Pancreas (tissue), 10 donors: Measurements from ENCODE around the gene MAPKAP1. TPM values are rescaled to one million over a fixed set of nuclear protein-coding genes. Genes with fewer than 3 reads are reported as not detected.

Experiments used
- ATAC-seq, 4 donors: fragments of 200-7000 bp; cut with Tn5 transposase; one replicate each; pipeline versions ENCODE4 v1.8.0 to v1.9.1; 2020; ENCODE audit warnings: mild to moderate bottlenecking in 4 of 4, moderate library complexity in 4 of 4
- DNase-seq, 6 donors: peaks; one replicate each; pipeline ENCODE4 v3.0.0-alpha.2; 2020
- FAIRE-seq: peaks from 2 replicates; lab custom pipeline; 2012; peaks lifted over from hg19 to GRCh38; lab: Jason Lieb, UNC
- H3K27ac ChIP-seq, 4 donors: fragments of 200-600 bp; sonication (generic); 1 replicate in 3 of 4; 2 replicates in 1 of 4; pipeline versions ENCODE4 v1.5.0 to v1.8.0; 2020
- H3K27me3 ChIP-seq, 4 donors: fragments of 200-600 bp; one replicate each; pipeline ENCODE4 v1.8.0; 2021
- H3K36me3 ChIP-seq, 3 donors: fragments of 200-600 bp; sonication (generic) in 1 of 3; one replicate each; pipeline versions ENCODE4 v1.5.0 to v1.8.0; 2020 to 2021
- H3K4me1 ChIP-seq, 3 donors: fragments of 200-600 bp; one replicate each; pipeline ENCODE4 v1.8.0; 2021
- H3K4me3 ChIP-seq, 4 donors: fragments of 200-600 bp; sonication (generic) in 2 of 4; one replicate each; pipeline versions ENCODE4 v1.5.0 to v1.8.0; 2020 to 2021
- H3K9me3 ChIP-seq, 4 donors: fragments of 200-600 bp; one replicate each; pipeline ENCODE4 v1.8.0; 2021
- WGBS, 2 donors: extraction: QIAGEN DNeasy Blood & Tissue Kit; methylation state at CpG; one replicate each; pipeline ENCODE4 v1.1.7; 2013; 5-methylcytosine and 5-hydroxymethylcytosine counted together
- intact Hi-C, 3 donors: fragments of 100-400 bp; cut with DNase I; formaldehyde crosslinking; loops; one replicate each; pipeline versions ENCODE4 v1.11.1 to v1.14.2; 2022
- polyA plus RNA-seq, 2 donors: library from polyadenylated mRNA; stranded (reverse); fragments of 200-250 nt; gene quantifications; one replicate each; pipeline ENCODE4 v1.2.3, GENCODE V29; 2013
- total RNA-seq, 6 donors: library from RNA; stranded (reverse); fragmentation: NEBNext Ultra II Directional in 4 of 6; extraction: Animal tissue kit (Norgen Biotek cat#: 25700) in 4 of 6; gene quantifications; one replicate each; pipeline versions ENCODE4 v1.2.1 to v1.2.4, GENCODE V29; 2021 to 2023
- TF ChIP-seq, protein P1 (sequence below), 4 donors: fragments of 200-600 bp; sonication (generic) in 3 of 4; IDR thresholded peaks; one replicate each; pipeline versions ENCODE4 v1.5.0 to v1.8.0; 2021; ENCODE audit warnings: antibody characterized with exemption in 4 of 4
- donor health status: healthy with polysubstance abuse.
- donor health status: DM: no; HTN: no; CAD: no; lungs with moderate emphysema.
- donor health status: DM: no; HTN: no; CAD: no.
- donor health status: control.
- donor health status: control.
- donor health status: Bipolar disorder and iron deficiency.
- donor health status: DM: yes; HTN: yes; CAD: no.
- donor health status: DM: no; HTN: no; CAD: no.
- donor health status: DM: no; HTN: no; CAD: no.
- donor health status: DM: yes; HTN: yes; CAD: no.

Gene MAPKAP1
- total and polyA plus RNA-seq, 8 donors = 18.7 to 42.0 (median 30.4) TPM

DNA sequence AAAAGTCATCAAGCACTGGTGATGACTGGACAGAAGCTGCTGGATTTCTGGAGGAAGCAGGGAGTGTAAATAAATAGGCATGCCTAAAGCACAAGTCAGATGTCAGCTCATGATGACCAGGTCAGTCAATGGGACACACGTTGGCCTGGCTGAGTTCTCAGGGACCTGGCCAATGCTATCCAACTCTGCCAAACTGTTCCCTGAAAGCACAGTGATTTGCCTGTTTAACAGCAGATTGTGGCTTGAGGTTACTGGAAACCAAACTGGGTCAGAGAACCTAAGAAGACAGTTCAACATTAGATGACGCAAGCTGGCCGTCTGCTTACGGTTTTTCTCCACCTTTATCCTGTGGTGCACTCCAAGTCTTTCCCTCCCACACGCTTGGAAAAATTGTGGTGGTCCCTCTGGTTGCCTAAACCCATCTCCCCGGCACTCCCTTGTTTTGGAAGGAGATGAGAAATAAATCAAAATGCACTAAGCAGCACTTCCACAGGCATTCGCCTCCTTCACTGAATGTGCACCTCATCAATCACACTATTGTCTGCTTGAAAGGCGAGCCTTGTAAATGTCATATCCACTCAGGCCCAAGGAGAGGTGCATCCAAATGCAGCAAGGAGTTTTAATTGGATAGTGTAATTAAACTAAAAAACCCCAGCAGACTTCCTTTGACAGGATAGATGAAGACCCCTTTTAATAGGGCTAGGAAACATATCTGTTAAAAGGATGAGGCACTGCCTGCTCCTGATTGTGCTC lies 245.9 kb downstream of the MAPKAP1 start:
- TF ChIP-seq, protein P1, sequence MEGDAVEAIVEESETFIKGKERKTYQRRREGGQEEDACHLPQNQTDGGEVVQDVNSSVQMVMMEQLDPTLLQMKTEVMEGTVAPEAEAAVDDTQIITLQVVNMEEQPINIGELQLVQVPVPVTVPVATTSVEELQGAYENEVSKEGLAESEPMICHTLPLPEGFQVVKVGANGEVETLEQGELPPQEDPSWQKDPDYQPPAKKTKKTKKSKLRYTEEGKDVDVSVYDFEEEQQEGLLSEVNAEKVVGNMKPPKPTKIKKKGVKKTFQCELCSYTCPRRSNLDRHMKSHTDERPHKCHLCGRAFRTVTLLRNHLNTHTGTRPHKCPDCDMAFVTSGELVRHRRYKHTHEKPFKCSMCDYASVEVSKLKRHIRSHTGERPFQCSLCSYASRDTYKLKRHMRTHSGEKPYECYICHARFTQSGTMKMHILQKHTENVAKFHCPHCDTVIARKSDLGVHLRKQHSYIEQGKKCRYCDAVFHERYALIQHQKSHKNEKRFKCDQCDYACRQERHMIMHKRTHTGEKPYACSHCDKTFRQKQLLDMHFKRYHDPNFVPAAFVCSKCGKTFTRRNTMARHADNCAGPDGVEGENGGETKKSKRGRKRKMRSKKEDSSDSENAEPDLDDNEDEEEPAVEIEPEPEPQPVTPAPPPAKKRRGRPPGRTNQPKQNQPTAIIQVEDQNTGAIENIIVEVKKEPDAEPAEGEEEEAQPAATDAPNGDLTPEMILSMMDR (IDR thresholded peaks at IDR 0.05) = no peak
- DNase-seq (peak in 1 of 6 donors; percentile 20), ATAC-seq (peak in 2 of 4 donors; percentile 35 to 42), FAIRE-seq (no peak)
- no peak overlapping the region for H3K4me3 ChIP-seq
- H3K9me3 ChIP-seq = no peaks in the 10 kb centered on the region
- intact Hi-C loops = no loop called here
- WGBS, 2 donors = 90 to 93% methylated on average over 8 of the region's 8 CpGs
- no peaks in the 10 kb centered on the region for H3K27me3 ChIP-seq
- no peaks in the 10 kb centered on the region for H3K4me1 ChIP-seq
- no peaks in the 10 kb centered on the region for H3K36me3 ChIP-seq
- no peak overlapping the region for H3K27ac ChIP-seq

DNA sequence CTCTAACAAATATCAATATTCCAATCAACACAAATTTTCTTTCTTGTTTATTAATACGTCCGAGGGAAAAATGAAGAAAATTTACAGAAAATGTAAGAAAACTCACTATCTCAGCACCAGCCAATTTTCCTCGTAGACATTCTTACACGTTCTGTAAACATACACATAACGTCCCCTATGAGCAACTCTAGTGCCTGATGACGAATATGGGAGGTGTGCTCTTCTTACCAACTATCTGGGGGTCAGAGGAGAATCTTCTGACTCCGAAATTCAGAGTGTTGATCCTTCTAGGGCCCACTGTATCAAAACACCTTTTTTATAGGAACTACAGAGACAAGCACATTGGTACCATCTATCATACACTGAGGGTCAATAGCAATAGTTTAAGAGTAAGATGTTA lies 246.7 kb downstream of the MAPKAP1 start:
- Histone ChIP-seq H3K4me1 (no peaks in the 10 kb centered on the region), H3K9me3 (no peaks in the 10 kb centered on the region), H3K27me3 (no peaks in the 10 kb centered on the region), H3K4me3 (no peak overlapping the region), H3K36me3 (no peaks in the 10 kb centered on the region), H3K27ac (no peak overlapping the region)
- intact Hi-C loops = no loop called here
- no peak for FAIRE-seq
- DNase-seq = no peak
- ATAC-seq = no peak
- TF ChIP-seq, protein P1 (IDR thresholded peaks at IDR 0.05) = no peak
- WGBS, 2 donors = 96 to 98% methylated on average over 7 of the region's 7 CpGs

DNA sequence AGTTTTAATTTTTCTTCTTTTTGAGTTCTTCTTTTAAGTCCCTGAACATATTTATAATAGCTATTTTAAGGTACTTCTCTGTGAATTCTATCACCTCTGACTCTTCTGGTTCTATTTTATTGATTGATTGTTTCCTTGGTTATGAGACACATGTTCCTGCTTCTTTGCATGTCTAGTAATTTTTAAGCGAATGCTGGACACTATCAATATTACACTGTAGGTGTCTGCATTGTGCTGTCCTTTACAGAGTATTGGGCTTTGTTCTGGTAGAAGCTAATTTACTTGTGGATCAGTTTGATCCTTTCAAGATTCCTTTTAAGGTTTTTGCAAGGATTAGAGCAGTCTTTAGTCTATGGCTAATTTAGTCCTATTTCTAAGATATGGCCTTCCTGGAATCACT lies 249.7 kb downstream of the MAPKAP1 start:
- intact Hi-C loops = no loop called here
- no peaks in the 10 kb centered on the region for H3K9me3 ChIP-seq
- no peak for DNase-seq
- no peaks in the 10 kb centered on the region for H3K36me3 ChIP-seq
- no peak for FAIRE-seq
- TF ChIP-seq, protein P1 (IDR thresholded peaks at IDR 0.05) = no peak
- H3K4me1 ChIP-seq = no peaks in the 10 kb centered on the region
- no peak for ATAC-seq
- no peak overlapping the region for H3K4me3 ChIP-seq
- no peak overlapping the region for H3K27ac ChIP-seq
- WGBS, 2 donors = 97 to 100% methylated on average over 1 of the region's 1 CpG
- H3K27me3 ChIP-seq = no peaks in the 10 kb centered on the region

DNA sequence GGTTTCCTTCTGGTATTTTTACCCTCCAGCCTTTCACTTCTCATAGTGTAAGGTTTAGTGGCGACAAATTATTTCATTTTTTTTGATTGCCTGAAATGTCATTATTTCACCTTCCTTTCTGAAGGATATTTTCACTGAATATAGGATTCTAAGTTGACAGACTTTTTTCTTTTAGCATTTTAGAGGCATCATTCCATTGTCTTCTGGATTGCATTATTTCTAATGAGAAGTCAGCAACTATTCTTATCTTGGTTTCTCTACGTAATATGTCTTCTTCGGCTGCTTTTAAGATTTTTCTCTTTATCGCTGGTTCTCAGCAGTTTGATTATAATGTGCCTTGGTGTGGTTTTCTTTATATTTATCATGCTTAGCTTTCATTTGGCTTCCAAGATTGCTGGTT lies 251.1 kb downstream of the MAPKAP1 start:
- TF ChIP-seq, protein P1 (IDR thresholded peaks at IDR 0.05) = no peak
- intact Hi-C loops = no loop called here
- 96 to 98% methylated on average over 4 of the region's 4 CpGs for WGBS, 2 donors
- H3K4me3 ChIP-seq = no peak overlapping the region
- DNase-seq (no peak), FAIRE-seq (no peak), ATAC-seq (no peak)
- no peak overlapping the region for H3K27ac ChIP-seq
- H3K27me3 ChIP-seq = no peaks in the 10 kb centered on the region
- no peaks in the 10 kb centered on the region for H3K9me3 ChIP-seq
- no peaks in the 10 kb centered on the region for H3K4me1 ChIP-seq
- no peaks in the 10 kb centered on the region for H3K36me3 ChIP-seq

DNA sequence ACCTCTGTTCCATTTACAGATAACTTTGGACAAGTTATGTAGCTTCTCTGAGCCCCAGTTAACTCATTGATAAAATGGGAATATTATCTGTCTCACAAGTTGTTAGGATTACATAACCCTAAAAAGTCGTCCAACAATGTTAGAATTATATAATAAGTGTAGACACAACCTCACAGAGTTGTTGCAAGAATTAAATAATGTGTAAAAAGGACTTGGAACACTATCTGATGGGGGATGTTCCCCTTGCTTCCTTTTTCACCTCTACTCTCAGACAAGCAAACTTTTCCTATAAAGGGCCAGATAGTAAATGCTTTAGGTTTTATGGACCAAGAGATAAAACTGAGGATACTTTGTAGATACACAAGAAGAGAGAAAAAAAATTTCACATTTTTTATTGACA lies 251.9 kb downstream of the MAPKAP1 start:
- FAIRE-seq = no peak
- Histone ChIP-seq H3K4me1 (no peaks in the 10 kb centered on the region), H3K9me3 (no peaks in the 10 kb centered on the region), H3K4me3 (no peak overlapping the region), H3K27ac (no peak overlapping the region), H3K27me3 (no peaks in the 10 kb centered on the region), H3K36me3 (no peaks in the 10 kb centered on the region)
- TF ChIP-seq, protein P1 (IDR thresholded peaks at IDR 0.05) = no peak
- no peak for ATAC-seq
- intact Hi-C loops = no loop called here
- no peak for DNase-seq
- WGBS, 2 donors = 28 to 37% methylated on average over 1 of the region's 1 CpG
